ENCODE results near the gene PPP1R15A.
"Not testable (repeated sequence)": the region's sequence is repeated elsewhere in the genome, so short reads cannot be mapped to it uniquely, and the experiment has no call there.

The PPP1R15A gene

GRCh38 chr19:48896191-48896720 lies 24.0 kb downstream of the PPP1R15A start:
- no peak overlapping the region for H3K9ac ChIP-seq (ENCODE audit: low read length)

GRCh38 chr19:48897181-48897580 lies 25.0 kb downstream of the PPP1R15A start:
- Histone ChIP-seq H3K4me1 (ENCODE audit: control insufficient read depth, insufficient read depth, low read length) (no peaks in the 10 kb centered on the region), H3K27me3 (ENCODE audit: control insufficient read depth, insufficient read depth, low read length) (peaks cover 5% of the 10 kb centered on the region), H3K4me3 (ENCODE audit: low read length) (no peak overlapping the region), H3K9ac (ENCODE audit: low read length) (no peak overlapping the region), H3K36me3 (ENCODE audit: control insufficient read depth, insufficient read depth, low read length) (no peaks in the 10 kb centered on the region), H3K9me3 (ENCODE audit: control insufficient read depth, low read length) (no peaks in the 10 kb centered on the region)

More at GRCh38 chr19:48896191-48896720, 24.0 kb downstream of the PPP1R15A start:
- no peak overlapping the region for H3K4me3 ChIP-seq (ENCODE audit: low read length)
- no peaks in the 10 kb centered on the region for H3K9me3 ChIP-seq (ENCODE audit: control insufficient read depth, low read length)
- peaks cover 5% of the 10 kb centered on the region for H3K27me3 ChIP-seq (ENCODE audit: control insufficient read depth, insufficient read depth, low read length)
- no peaks in the 10 kb centered on the region for H3K4me1 ChIP-seq (ENCODE audit: control insufficient read depth, insufficient read depth, low read length)
- H3K36me3 ChIP-seq (ENCODE audit: control insufficient read depth, insufficient read depth, low read length), result no peaks in the 10 kb centered on the region

GRCh38 chr19:48899386-48899749 lies 27.1 kb downstream of the PPP1R15A start:
- H3K9me3 ChIP-seq (ENCODE audit: control insufficient read depth, low read length); H3K9ac ChIP-seq (ENCODE audit: low read length); H3K4me1 ChIP-seq (ENCODE audit: control insufficient read depth, insufficient read depth, low read length); H3K4me3 ChIP-seq (ENCODE audit: low read length); H3K36me3 ChIP-seq (ENCODE audit: control insufficient read depth, insufficient read depth, low read length); H3K27me3 ChIP-seq (ENCODE audit: control insufficient read depth, insufficient read depth, low read length): not testable (repeated sequence)

DNA sequence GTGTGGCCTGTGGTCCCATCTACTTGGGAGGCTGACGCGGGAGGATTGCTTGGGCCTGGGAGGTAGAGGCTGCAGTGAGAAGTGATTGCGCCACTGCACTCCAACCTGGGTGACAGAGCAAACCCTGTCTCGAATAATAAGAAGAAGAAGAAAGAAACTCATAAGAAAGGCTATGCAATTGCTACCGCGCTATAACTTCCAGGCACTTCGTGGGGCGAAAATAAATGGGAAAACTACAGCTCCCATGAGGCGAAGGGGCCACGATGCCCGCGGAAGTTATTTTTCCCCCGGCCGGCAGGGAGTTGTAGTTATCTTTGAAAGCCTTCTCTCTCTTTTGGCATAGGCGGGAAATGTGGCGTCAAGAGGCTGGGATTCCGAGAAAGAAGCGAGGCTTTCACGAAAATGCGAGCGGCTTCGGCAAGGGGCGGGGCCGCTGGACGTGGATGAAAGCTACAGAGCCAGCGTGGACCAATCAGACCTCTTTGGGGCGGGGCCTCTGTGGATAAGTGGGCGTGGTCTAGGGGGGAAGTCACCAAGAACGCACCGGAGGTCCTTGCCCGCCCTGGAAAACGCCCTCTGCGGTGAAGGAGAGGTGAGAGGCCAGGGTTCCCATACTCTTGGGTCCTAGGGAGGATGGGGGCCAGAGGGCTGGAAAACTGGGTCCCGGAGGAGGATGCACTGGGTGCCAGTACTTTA lies 27.7 kb downstream of the PPP1R15A start, which contains the start of gene NUCB1:
NUCB1 (plus strand) TSS at position 532 of the 696 bp plus-strand sequence. CDS start 485 bp downstream, outside the sequence.
- Histone ChIP-seq H3K9ac (ENCODE audit: low read length) (peak within 1 kb of the TSS; percentile 96), H3K36me3 (ENCODE audit: control insufficient read depth, insufficient read depth, low read length) (peaks cover 3% of the 10 kb centered on the region), H3K4me3 (ENCODE audit: low read length) (peak within 1 kb of the TSS; percentile 70), H3K27me3 (ENCODE audit: control insufficient read depth, insufficient read depth, low read length) (peaks cover 4% of the 10 kb centered on the region), H3K4me1 (ENCODE audit: control insufficient read depth, insufficient read depth, low read length) (no peaks in the 10 kb centered on the region), H3K9me3 (ENCODE audit: control insufficient read depth, low read length) (no peaks in the 10 kb centered on the region)

DNA sequence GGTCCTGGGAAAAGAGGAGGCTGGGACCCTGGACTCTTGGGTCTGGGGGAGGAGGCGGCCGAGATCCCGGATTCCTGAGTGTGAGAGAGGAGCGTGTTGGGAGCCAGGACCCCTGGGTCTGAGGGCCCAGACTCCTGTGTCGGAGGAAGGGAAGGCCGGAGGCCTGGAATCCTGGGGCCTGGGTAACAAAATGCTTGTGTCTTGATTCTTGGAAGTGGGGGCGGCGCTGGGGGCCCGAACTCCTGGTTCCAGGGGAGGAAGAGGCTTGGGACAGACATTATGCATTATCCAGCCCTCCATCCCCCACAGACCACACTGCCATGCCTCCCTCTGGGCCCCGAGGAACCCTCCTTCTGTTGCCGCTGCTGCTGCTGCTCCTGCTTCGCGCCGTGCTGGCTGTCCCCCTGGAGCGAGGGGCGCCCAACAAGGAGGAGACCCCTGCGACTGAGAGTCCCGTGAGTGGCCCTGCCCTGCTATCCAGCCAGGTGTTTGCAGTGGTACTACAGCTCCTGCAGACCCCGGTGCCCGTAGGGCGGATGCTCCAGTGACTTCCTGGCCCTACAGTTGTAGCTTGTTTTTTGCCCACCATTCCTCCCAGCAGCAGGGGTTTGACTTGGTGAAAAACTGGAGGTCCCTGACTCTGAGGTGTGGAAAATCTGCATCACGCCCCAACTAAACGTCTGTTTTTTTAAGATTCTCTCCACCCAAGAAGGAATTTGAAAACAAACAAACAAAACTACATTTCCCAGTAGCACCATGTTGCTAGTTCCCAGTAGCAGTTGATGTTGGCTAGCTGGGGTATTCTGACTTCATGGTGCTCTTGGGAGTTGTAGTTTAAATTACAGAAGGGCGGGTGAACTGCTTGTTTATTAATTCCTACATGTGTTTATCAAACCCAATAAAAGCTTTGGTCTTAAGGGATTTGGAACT lies 28.5 kb downstream of the PPP1R15A start:
- Histone ChIP-seq H3K36me3 (ENCODE audit: control insufficient read depth, insufficient read depth, low read length) (peaks cover 5% of the 10 kb centered on the region), H3K9me3 (ENCODE audit: control insufficient read depth, low read length) (no peaks in the 10 kb centered on the region), H3K9ac (ENCODE audit: low read length) (peak overlapping the region; percentile 96), H3K27me3 (ENCODE audit: control insufficient read depth, insufficient read depth, low read length) (no peaks in the 10 kb centered on the region), H3K4me3 (ENCODE audit: low read length) (peak overlapping the region; percentile 70), H3K4me1 (ENCODE audit: control insufficient read depth, insufficient read depth, low read length) (no peaks in the 10 kb centered on the region)

- not testable (repeated sequence) for H3K4me3 ChIP-seq (ENCODE audit: low read length); H3K27me3 ChIP-seq (ENCODE audit: control insufficient read depth, insufficient read depth, low read length); H3K4me1 ChIP-seq (ENCODE audit: control insufficient read depth, insufficient read depth, low read length); H3K36me3 ChIP-seq (ENCODE audit: control insufficient read depth, insufficient read depth, low read length); H3K9me3 ChIP-seq (ENCODE audit: control insufficient read depth, low read length); H3K9ac ChIP-seq (ENCODE audit: low read length)
These were observed 30.1 kb downstream of the PPP1R15A start for GRCh38 chr19:48902291-48902690.

DNA sequence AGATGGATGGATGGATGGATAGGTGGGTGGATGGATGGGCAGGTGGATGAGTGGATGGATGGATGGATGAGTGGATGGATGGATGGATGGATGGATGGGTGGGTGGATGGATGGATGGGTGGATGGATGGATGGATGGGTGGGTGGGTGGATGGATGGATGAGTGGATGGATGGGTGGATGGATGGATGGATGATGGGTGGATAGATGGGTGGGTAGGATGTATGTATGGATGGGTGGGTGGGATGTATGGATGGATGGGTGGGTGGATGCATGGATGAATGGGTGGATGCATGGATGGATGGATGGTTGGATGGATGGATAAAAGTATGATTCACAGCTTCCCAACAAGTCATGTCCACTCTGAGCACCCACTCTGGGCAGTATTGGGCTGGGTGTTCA lies 31.6 kb downstream of the PPP1R15A start:
- not testable (repeated sequence) for H3K4me3 ChIP-seq (ENCODE audit: low read length); H3K9ac ChIP-seq (ENCODE audit: low read length); H3K4me1 ChIP-seq (ENCODE audit: control insufficient read depth, insufficient read depth, low read length); H3K36me3 ChIP-seq (ENCODE audit: control insufficient read depth, insufficient read depth, low read length); H3K27me3 ChIP-seq (ENCODE audit: control insufficient read depth, insufficient read depth, low read length); H3K9me3 ChIP-seq (ENCODE audit: control insufficient read depth, low read length)

GRCh38 chr19:48905664-48906063 lies 33.4 kb downstream of the PPP1R15A start:
- Histone ChIP-seq H3K27me3 (ENCODE audit: control insufficient read depth, insufficient read depth, low read length) (no peaks in the 10 kb centered on the region), H3K9ac (ENCODE audit: low read length) (no peak overlapping the region), H3K4me3 (ENCODE audit: low read length) (no peak overlapping the region), H3K36me3 (ENCODE audit: control insufficient read depth, insufficient read depth, low read length) (peaks cover 5% of the 10 kb centered on the region), H3K9me3 (ENCODE audit: control insufficient read depth, low read length) (no peaks in the 10 kb centered on the region), H3K4me1 (ENCODE audit: control insufficient read depth, insufficient read depth, low read length) (no peaks in the 10 kb centered on the region)

DNA sequence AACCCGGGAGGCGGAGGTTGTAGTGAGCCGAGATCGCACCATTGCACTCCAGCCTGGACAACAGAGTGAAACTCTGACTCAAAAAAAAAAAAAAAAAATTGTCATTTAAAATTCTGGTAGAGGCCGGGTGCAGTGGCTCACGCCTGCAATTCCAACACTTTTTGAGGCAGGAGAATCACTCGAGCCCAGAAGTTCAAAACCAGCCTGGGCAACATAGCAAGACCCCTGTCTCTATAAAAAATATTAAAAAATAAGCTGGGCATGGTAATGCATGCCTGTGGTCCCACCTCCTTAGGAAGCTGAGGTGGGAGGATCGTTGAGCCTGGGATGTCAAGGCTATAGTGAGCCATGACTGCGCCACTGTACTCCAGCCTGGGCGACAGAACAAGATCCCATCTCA lies 34.1 kb downstream of the PPP1R15A start:
- Histone ChIP-seq H3K36me3 (ENCODE audit: control insufficient read depth, insufficient read depth, low read length) (peaks cover 11% of the 10 kb centered on the region), H3K4me1 (ENCODE audit: control insufficient read depth, insufficient read depth, low read length) (no peaks in the 10 kb centered on the region), H3K27me3 (ENCODE audit: control insufficient read depth, insufficient read depth, low read length) (no peaks in the 10 kb centered on the region), H3K9ac (ENCODE audit: low read length) (no peak overlapping the region), H3K9me3 (ENCODE audit: control insufficient read depth, low read length) (no peaks in the 10 kb centered on the region), H3K4me3 (ENCODE audit: low read length) (no peak overlapping the region)

DNA sequence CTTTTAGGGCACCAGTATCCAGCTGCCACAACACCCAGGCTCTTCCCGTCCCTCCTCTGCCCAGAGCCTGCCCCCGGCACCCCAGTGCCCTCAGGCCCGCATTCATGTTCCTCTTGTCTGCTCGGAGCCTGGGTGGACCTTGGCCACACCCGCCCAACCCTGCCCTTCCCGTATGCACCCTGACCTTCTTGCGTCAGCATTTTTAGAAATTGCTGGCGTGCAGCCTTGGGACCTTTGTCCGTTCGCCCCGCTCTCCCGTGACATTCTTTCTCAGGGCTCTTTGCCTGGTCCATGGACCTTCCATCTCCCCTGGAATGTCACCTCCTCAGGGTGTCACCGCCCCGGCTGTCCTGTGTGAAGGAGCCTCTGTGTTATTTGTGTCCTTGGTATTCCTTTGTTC lies 35.5 kb downstream of the PPP1R15A start:
- Histone ChIP-seq H3K9me3 (ENCODE audit: control insufficient read depth, low read length) (no peaks in the 10 kb centered on the region), H3K4me3 (ENCODE audit: low read length) (no peak overlapping the region), H3K36me3 (ENCODE audit: control insufficient read depth, insufficient read depth, low read length) (peaks cover 17% of the 10 kb centered on the region), H3K4me1 (ENCODE audit: control insufficient read depth, insufficient read depth, low read length) (no peaks in the 10 kb centered on the region), H3K27me3 (ENCODE audit: control insufficient read depth, insufficient read depth, low read length) (no peaks in the 10 kb centered on the region), H3K9ac (ENCODE audit: low read length) (no peak overlapping the region)

DNA sequence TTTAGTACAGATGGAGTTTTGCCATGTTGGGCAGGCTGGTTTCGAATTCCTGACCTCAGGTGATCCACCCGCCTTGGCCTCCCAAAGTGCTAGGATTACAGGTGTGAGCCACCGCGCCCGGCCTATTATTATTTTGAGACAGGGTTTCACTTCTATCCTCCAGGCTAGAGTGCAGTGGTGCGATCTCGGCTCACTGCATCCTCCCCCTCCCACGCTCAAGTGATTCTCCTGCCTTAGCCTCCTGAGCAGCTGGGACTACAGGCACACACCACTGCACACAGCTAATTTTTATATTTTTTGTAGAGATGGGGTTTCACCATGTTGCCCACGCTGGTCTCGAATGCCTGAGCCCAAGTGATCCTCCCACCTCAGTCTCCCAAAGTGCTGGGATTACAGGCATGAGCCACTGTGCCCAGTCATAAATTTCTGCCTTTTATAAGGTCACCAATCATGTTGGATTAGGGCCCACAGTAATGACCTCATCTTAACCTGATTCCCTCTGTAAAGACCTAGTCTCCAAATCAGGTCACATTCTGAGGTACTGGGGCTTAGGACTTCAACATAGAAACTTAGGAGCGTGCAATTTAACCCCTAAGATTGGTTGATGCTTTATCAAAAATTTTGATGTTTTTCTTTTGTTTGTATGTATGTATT lies 37.3 kb downstream of the PPP1R15A start:
- H3K36me3 ChIP-seq (ENCODE audit: control insufficient read depth, insufficient read depth, low read length), result peaks cover 17% of the 10 kb centered on the region

DNA sequence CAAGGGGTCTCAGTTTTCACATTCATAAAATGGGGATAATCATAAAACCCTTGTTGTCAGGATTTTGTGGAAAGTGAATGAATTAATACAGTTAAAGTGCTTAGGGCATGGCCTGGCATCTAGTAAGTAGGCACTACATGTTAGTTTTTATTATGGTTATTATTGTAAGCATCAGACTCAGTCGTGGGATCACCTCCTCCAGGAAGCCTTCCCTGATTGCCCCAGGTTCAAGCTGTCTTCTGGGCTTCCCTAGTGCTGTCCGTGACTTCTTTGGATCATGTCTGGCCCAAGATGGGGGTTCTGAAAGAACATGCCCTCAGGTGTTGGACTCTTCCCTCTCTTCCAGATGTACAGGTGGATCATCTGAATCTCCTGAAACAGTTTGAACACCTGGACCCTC lies 38.6 kb downstream of the PPP1R15A start:
- H3K27me3 ChIP-seq (ENCODE audit: control insufficient read depth, insufficient read depth, low read length), result no peaks in the 10 kb centered on the region
- no peaks in the 10 kb centered on the region for H3K9me3 ChIP-seq (ENCODE audit: control insufficient read depth, low read length)
- peaks cover 12% of the 10 kb centered on the region for H3K36me3 ChIP-seq (ENCODE audit: control insufficient read depth, insufficient read depth, low read length)
- H3K4me3 ChIP-seq (ENCODE audit: low read length), result no peak overlapping the region
- H3K9ac ChIP-seq (ENCODE audit: low read length), result no peak overlapping the region
- no peaks in the 10 kb centered on the region for H3K4me1 ChIP-seq (ENCODE audit: control insufficient read depth, insufficient read depth, low read length)

More for the DNA sequence above, 37.3 kb downstream of the PPP1R15A start:
- not testable (repeated sequence) for H3K4me1 ChIP-seq (ENCODE audit: control insufficient read depth, insufficient read depth, low read length); H3K9ac ChIP-seq (ENCODE audit: low read length); H3K9me3 ChIP-seq (ENCODE audit: control insufficient read depth, low read length); H3K4me3 ChIP-seq (ENCODE audit: low read length); H3K27me3 ChIP-seq (ENCODE audit: control insufficient read depth, insufficient read depth, low read length)

All from mucosa of stomach (tissue), 1 donor.